Lower lobe of right lung (tissue), 2 donors: ENCODE measurements around the gene NTM. TPM values are rescaled to one million over a fixed set of nuclear protein-coding genes. Genes with fewer than 3 reads are reported as not detected.

Experiments used
- ATAC-seq, 2 donors: fragments of 200-7000 bp; cut with Tn5 transposase; one replicate each; pipeline ENCODE4 v1.9.1; 2020 to 2022; ENCODE audit warnings: mild to moderate bottlenecking in 2 of 2, moderate library complexity in 2 of 2
- DNase-seq: peaks from one replicate; pipeline ENCODE4 v3.0.0-alpha.2; 2020
- H3K27ac ChIP-seq: fragments of 200-600 bp; one replicate; pipeline ENCODE4 v1.8.0; 2022
- H3K27me3 ChIP-seq: fragments of 200-600 bp; one replicate; pipeline ENCODE4 v1.8.0; 2022; ENCODE audit warnings: low read depth
- H3K36me3 ChIP-seq: fragments of 200-600 bp; one replicate; pipeline ENCODE4 v1.8.0; 2022; ENCODE audit warnings: mild to moderate bottlenecking
- H3K4me1 ChIP-seq: fragments of 200-600 bp; one replicate; pipeline ENCODE4 v1.8.0; 2022
- H3K4me3 ChIP-seq: fragments of 200-600 bp; one replicate; pipeline ENCODE4 v1.8.0; 2022; ENCODE audit warnings: mild to moderate bottlenecking
- H3K9me3 ChIP-seq: fragments of 200-600 bp; one replicate; pipeline ENCODE4 v1.8.0; 2022
- CTCF ChIP-seq: fragments of 200-600 bp; IDR thresholded peaks from one replicate; pipeline ENCODE4 v1.8.0; 2022; ENCODE audit warnings: antibody characterized with exemption, mild to moderate bottlenecking
- intact Hi-C: fragments of 100-400 bp; cut with DNase I; formaldehyde crosslinking; loops from one replicate; pipeline ENCODE4 v1.11.0; 2022
- total RNA-seq: library from RNA; stranded (reverse); fragmentation: NEBNext Ultra II Directional; extraction: Animal tissue kit (Norgen Biotek cat#: 25700); gene quantifications from one replicate; pipeline ENCODE4 v1.2.1, GENCODE V29; 2021
- donor health status: DM: no; HTN: yes; CAD: no; lungs with severe emphysema.

NTM gene
- total RNA-seq, 1 donor from 2014 or later, result 2.3 TPM

GRCh38 chr11:131749101-131749500, 378.7 kb downstream of the NTM start:
- H3K27me3 ChIP-seq, result no peaks in the 10 kb centered on the region
- no peak overlapping the region for H3K27ac ChIP-seq
- H3K4me1 ChIP-seq, result no peaks in the 10 kb centered on the region
- H3K36me3 ChIP-seq, result no peaks in the 10 kb centered on the region
- no peak for DNase-seq
- H3K4me3 ChIP-seq, result no peak overlapping the region
- no peak for ATAC-seq
- intact Hi-C loops, result no loop called here
- no peak for TF ChIP-seq CTCF
- H3K9me3 ChIP-seq, result no peaks in the 10 kb centered on the region

DNA sequence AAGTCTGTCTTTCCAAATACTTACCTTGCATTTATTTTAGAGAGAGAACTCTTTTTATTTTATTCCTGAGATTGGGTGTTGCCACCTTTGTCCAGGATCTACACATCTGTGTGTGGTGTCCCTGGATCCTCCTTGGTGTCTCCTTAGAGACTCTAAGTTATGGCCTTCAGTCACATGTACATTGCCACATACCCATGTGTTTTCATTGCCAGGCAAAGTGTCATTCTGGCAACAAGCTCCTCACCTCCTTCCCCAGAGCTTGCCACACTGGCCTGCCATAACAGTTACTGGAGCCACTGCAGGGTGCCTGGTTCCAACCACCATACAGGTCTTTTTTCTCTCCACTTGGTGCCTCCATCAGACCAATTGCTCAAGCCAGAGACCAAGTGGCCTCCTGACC, 379.7 kb downstream of the NTM start:
- ATAC-seq (no peak), DNase-seq (no peak)
- intact Hi-C loops, result no loop called here
- Histone ChIP-seq H3K4me3 (no peak overlapping the region), H3K4me1 (no peaks in the 10 kb centered on the region), H3K27me3 (no peaks in the 10 kb centered on the region), H3K9me3 (no peaks in the 10 kb centered on the region), H3K36me3 (no peaks in the 10 kb centered on the region), H3K27ac (no peak overlapping the region)
- TF ChIP-seq CTCF, result no peak

DNA sequence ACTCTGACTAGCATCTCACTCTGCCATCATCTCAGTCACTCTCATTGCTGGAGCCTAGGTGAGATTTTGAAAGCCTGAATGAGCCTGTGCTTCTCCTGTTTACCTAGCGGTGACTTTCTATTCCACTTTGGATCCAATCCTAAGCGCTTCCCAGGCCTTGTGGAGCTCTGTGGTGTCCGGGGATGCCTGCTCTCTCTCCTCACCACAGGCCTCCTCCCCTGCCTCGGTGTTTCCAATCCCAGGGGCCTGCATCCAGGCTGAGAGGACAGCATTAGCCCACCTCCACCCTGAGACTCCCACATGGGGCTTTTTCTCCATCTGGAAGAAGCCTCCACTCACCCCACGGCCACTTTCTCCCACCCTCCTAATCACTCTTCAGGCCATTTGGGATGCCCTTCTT, 380.3 kb downstream of the NTM start:
- ATAC-seq, result no peak
- Histone ChIP-seq H3K4me3 (no peak overlapping the region), H3K9me3 (no peaks in the 10 kb centered on the region), H3K4me1 (no peaks in the 10 kb centered on the region), H3K27ac (no peak overlapping the region), H3K27me3 (no peaks in the 10 kb centered on the region), H3K36me3 (no peaks in the 10 kb centered on the region)
- no peak for TF ChIP-seq CTCF
- no peak for DNase-seq
- intact Hi-C loops, result no loop called here

GRCh38 chr11:131754671-131755070, 384.3 kb downstream of the NTM start:
- H3K36me3 ChIP-seq, result no peaks in the 10 kb centered on the region
- H3K27me3 ChIP-seq, result no peaks in the 10 kb centered on the region
- no peaks in the 10 kb centered on the region for H3K4me1 ChIP-seq
- no peak overlapping the region for H3K27ac ChIP-seq
- intact Hi-C loops, result no loop called here
- ATAC-seq (no peak), DNase-seq (no peak)
- H3K4me3 ChIP-seq, result no peak overlapping the region
- no peaks in the 10 kb centered on the region for H3K9me3 ChIP-seq
- TF ChIP-seq CTCF, result no peak

- Histone ChIP-seq H3K4me1 (no peaks in the 10 kb centered on the region), H3K4me3 (no peak overlapping the region), H3K36me3 (no peaks in the 10 kb centered on the region), H3K27ac (no peak overlapping the region), H3K9me3 (no peaks in the 10 kb centered on the region), H3K27me3 (no peaks in the 10 kb centered on the region)
- ATAC-seq, result no peak
- DNase-seq, result no peak
- no peak for TF ChIP-seq CTCF
- intact Hi-C loops, result no loop called here
Observed at GRCh38 chr11:131756479-131757110, 386.2 kb downstream of the NTM start.

DNA sequence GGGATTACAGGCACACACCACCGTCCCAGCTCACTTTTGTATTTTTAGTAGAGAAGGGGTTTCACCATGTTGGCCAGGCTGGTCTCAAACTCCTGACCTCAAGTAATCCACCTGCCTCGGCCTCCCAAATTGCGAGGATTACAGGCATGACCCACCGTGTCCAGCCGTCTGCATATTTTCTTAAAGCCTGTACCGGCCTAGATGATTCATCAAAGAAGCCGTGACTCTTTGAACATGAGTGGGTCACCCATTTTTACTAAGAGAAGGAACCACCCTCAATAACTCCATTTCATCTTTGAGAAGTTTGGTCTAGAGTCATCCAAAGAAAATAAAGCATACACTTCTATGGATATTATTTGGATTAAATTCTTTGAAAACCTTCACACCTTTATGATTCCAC, 388.3 kb downstream of the NTM start:
- H3K4me1 ChIP-seq, result no peaks in the 10 kb centered on the region
- H3K9me3 ChIP-seq, result no peaks in the 10 kb centered on the region
- H3K4me3 ChIP-seq, result no peak overlapping the region
- no peak for ATAC-seq
- intact Hi-C loops, result no loop called here
- no peaks in the 10 kb centered on the region for H3K27me3 ChIP-seq
- no peak for DNase-seq
- no peaks in the 10 kb centered on the region for H3K36me3 ChIP-seq
- no peak overlapping the region for H3K27ac ChIP-seq
- no peak for TF ChIP-seq CTCF
